SU-DHL-6 (cell line): ENCODE measurements around the gene DLG2.

ENCODE experiments used
- CTCF ChIP-seq: fragments of 200-600 bp; sonication (generic); IDR thresholded peaks from one replicate; pipeline ENCODE4 v1.5.1; 2017; ENCODE audit warnings: antibody characterized with exemption, mild to moderate bottlenecking, low read length, moderate library complexity; ENCODE audit not compliant: insufficient read depth, poor library complexity, severe bottlenecking
- EZH2phosphoT487 ChIP-seq: fragments of 200-600 bp; sonication (generic), shearing (Covaris generic); conservative IDR thresholded peaks from 2 replicates; pipeline ENCODE4 v1.6.1; 2018; ENCODE audit warnings: mild to moderate bottlenecking, antibody characterized with exemption, low read length, moderate library complexity, mixed read lengths

- TF ChIP-seq CTCF (no peak), EZH2phosphoT487 (no peak)
Measured at GRCh38 chr11:83677730-83678129, 1949.4 kb downstream of the DLG2 start.
